Measurements from ENCODE around the gene ARHGAP6.
"Not testable (repeated sequence)": the region's sequence is repeated elsewhere in the genome, so short reads cannot be mapped to it uniquely, and the experiment has no call there.

Gene ARHGAP6

GRCh38 chrX:11504234-11504633, 161.5 kb downstream of the ARHGAP6 start:
- no peaks in the 10 kb centered on the region for H3K27me3 ChIP-seq (ENCODE audit: low read depth, low read length)
- H3K36me3 ChIP-seq (ENCODE audit: control insufficient read depth in 1 of 2, insufficient read depth in 2 of 2, low read length in 2 of 2) = no peaks in the 10 kb centered on the region
- no peak overlapping the region for H3K4me3 ChIP-seq (ENCODE audit: low read depth in 1 of 2, low read length in 2 of 2)
- H3K4me1 ChIP-seq (ENCODE audit: control insufficient read depth in 1 of 2, insufficient read depth in 2 of 2, low read length in 2 of 2) = peaks cover 0 to 5% of the 10 kb centered on the region in 2 donors
- H3K27ac ChIP-seq (ENCODE audit: low read length) = no peak overlapping the region
- H3K9me3 ChIP-seq (ENCODE audit: control insufficient read depth in 1 of 2, low read length in 2 of 2) = no peaks in the 10 kb centered on the region

GRCh38 chrX:11499076-11500044, 166.4 kb downstream of the ARHGAP6 start:
- H3K4me3 ChIP-seq (ENCODE audit: low read depth in 1 of 2, low read length in 2 of 2) = no peak overlapping the region
- no peaks in the 10 kb centered on the region for H3K9me3 ChIP-seq (ENCODE audit: control insufficient read depth in 1 of 2, low read length in 2 of 2)
- H3K4me1 ChIP-seq (ENCODE audit: control insufficient read depth in 1 of 2, insufficient read depth in 2 of 2, low read length in 2 of 2) = peaks cover 0 to 5% of the 10 kb centered on the region in 2 donors
- no peak overlapping the region for H3K27ac ChIP-seq (ENCODE audit: low read length)
- no peaks in the 10 kb centered on the region for H3K36me3 ChIP-seq (ENCODE audit: control insufficient read depth in 1 of 2, insufficient read depth in 2 of 2, low read length in 2 of 2)
- H3K27me3 ChIP-seq (ENCODE audit: low read depth, low read length) = no peaks in the 10 kb centered on the region

- H3K4me3 ChIP-seq (ENCODE audit: low read depth in 1 of 2, low read length in 2 of 2); H3K27ac ChIP-seq (ENCODE audit: low read length); H3K36me3 ChIP-seq (ENCODE audit: control insufficient read depth in 1 of 2, insufficient read depth in 2 of 2, low read length in 2 of 2); H3K27me3 ChIP-seq (ENCODE audit: low read depth, low read length); H3K4me1 ChIP-seq (ENCODE audit: control insufficient read depth in 1 of 2, insufficient read depth in 2 of 2, low read length in 2 of 2); H3K9me3 ChIP-seq (ENCODE audit: control insufficient read depth in 1 of 2, low read length in 2 of 2): not testable (repeated sequence)
Observed at GRCh38 chrX:11491375-11491774, 174.3 kb downstream of the ARHGAP6 start.

GRCh38 chrX:11484290-11484689, 181.4 kb downstream of the ARHGAP6 start:
- Histone ChIP-seq H3K27me3 (ENCODE audit: low read depth, low read length) (no peaks in the 10 kb centered on the region), H3K36me3 (ENCODE audit: control insufficient read depth in 1 of 2, insufficient read depth in 2 of 2, low read length in 2 of 2) (no peaks in the 10 kb centered on the region)

GRCh38 chrX:11481035-11481434, 184.7 kb downstream of the ARHGAP6 start:
- no peaks in the 10 kb centered on the region for H3K9me3 ChIP-seq (ENCODE audit: control insufficient read depth in 1 of 2, low read length in 2 of 2)
- no peak overlapping the region for H3K27ac ChIP-seq (ENCODE audit: low read length)
- no peaks in the 10 kb centered on the region for H3K36me3 ChIP-seq (ENCODE audit: control insufficient read depth in 1 of 2, insufficient read depth in 2 of 2, low read length in 2 of 2)
- peaks cover 0 to 10% of the 10 kb centered on the region in 2 donors for H3K4me1 ChIP-seq (ENCODE audit: control insufficient read depth in 1 of 2, insufficient read depth in 2 of 2, low read length in 2 of 2)
- H3K27me3 ChIP-seq (ENCODE audit: low read depth, low read length) = no peaks in the 10 kb centered on the region
- H3K4me3 ChIP-seq (ENCODE audit: low read depth in 1 of 2, low read length in 2 of 2) = no peak overlapping the region

More at GRCh38 chrX:11484290-11484689, 181.4 kb downstream of the ARHGAP6 start:
- Histone ChIP-seq H3K27ac (ENCODE audit: low read length) (no peak overlapping the region), H3K4me1 (ENCODE audit: control insufficient read depth in 1 of 2, insufficient read depth in 2 of 2, low read length in 2 of 2) (peaks cover 0 to 10% of the 10 kb centered on the region in 2 donors), H3K4me3 (ENCODE audit: low read depth in 1 of 2, low read length in 2 of 2) (no peak overlapping the region), H3K9me3 (ENCODE audit: control insufficient read depth in 1 of 2, low read length in 2 of 2) (no peaks in the 10 kb centered on the region)

GRCh38 chrX:11480626-11481025, 185.1 kb downstream of the ARHGAP6 start:
- no peak overlapping the region for H3K27ac ChIP-seq (ENCODE audit: low read length)
- no peaks in the 10 kb centered on the region for H3K36me3 ChIP-seq (ENCODE audit: control insufficient read depth in 1 of 2, insufficient read depth in 2 of 2, low read length in 2 of 2)
- H3K27me3 ChIP-seq (ENCODE audit: low read depth, low read length) = no peaks in the 10 kb centered on the region
- H3K4me1 ChIP-seq (ENCODE audit: control insufficient read depth in 1 of 2, insufficient read depth in 2 of 2, low read length in 2 of 2) = peaks cover 0 to 10% of the 10 kb centered on the region in 2 donors
- H3K4me3 ChIP-seq (ENCODE audit: low read depth in 1 of 2, low read length in 2 of 2) = no peak overlapping the region
- no peaks in the 10 kb centered on the region for H3K9me3 ChIP-seq (ENCODE audit: control insufficient read depth in 1 of 2, low read length in 2 of 2)

GRCh38 chrX:11478911-11479310, 186.8 kb downstream of the ARHGAP6 start:
- no peak overlapping the region for H3K4me3 ChIP-seq (ENCODE audit: low read depth in 1 of 2, low read length in 2 of 2)
- no peaks in the 10 kb centered on the region for H3K36me3 ChIP-seq (ENCODE audit: control insufficient read depth in 1 of 2, insufficient read depth in 2 of 2, low read length in 2 of 2)
- H3K9me3 ChIP-seq (ENCODE audit: control insufficient read depth in 1 of 2, low read length in 2 of 2) = no peaks in the 10 kb centered on the region
- H3K4me1 ChIP-seq (ENCODE audit: control insufficient read depth in 1 of 2, insufficient read depth in 2 of 2, low read length in 2 of 2) = peaks cover 0 to 10% of the 10 kb centered on the region in 2 donors
- H3K27me3 ChIP-seq (ENCODE audit: low read depth, low read length) = no peaks in the 10 kb centered on the region
- no peak overlapping the region for H3K27ac ChIP-seq (ENCODE audit: low read length)

- Histone ChIP-seq H3K27me3 (ENCODE audit: low read depth, low read length) (no peaks in the 10 kb centered on the region), H3K9me3 (ENCODE audit: control insufficient read depth in 1 of 2, low read length in 2 of 2) (no peaks in the 10 kb centered on the region), H3K4me1 (ENCODE audit: control insufficient read depth in 1 of 2, insufficient read depth in 2 of 2, low read length in 2 of 2) (peaks cover 0 to 10% of the 10 kb centered on the region in 2 donors), H3K27ac (ENCODE audit: low read length) (no peak overlapping the region), H3K4me3 (ENCODE audit: low read depth in 1 of 2, low read length in 2 of 2) (no peak overlapping the region), H3K36me3 (ENCODE audit: control insufficient read depth in 1 of 2, insufficient read depth in 2 of 2, low read length in 2 of 2) (no peaks in the 10 kb centered on the region)
Observed at GRCh38 chrX:11478026-11478425, 187.7 kb downstream of the ARHGAP6 start.

GRCh38 chrX:11474576-11474975, 191.1 kb downstream of the ARHGAP6 start:
- Histone ChIP-seq H3K27me3 (ENCODE audit: low read depth, low read length) (no peaks in the 10 kb centered on the region), H3K4me1 (ENCODE audit: control insufficient read depth in 1 of 2, insufficient read depth in 2 of 2, low read length in 2 of 2) (peaks cover 0 to 4% of the 10 kb centered on the region in 2 donors), H3K4me3 (ENCODE audit: low read depth in 1 of 2, low read length in 2 of 2) (no peak overlapping the region), H3K9me3 (ENCODE audit: control insufficient read depth in 1 of 2, low read length in 2 of 2) (no peaks in the 10 kb centered on the region), H3K36me3 (ENCODE audit: control insufficient read depth in 1 of 2, insufficient read depth in 2 of 2, low read length in 2 of 2) (no peaks in the 10 kb centered on the region), H3K27ac (ENCODE audit: low read length) (no peak overlapping the region)

GRCh38 chrX:11474021-11474420, 191.7 kb downstream of the ARHGAP6 start:
- Histone ChIP-seq H3K27me3 (ENCODE audit: low read depth, low read length) (no peaks in the 10 kb centered on the region), H3K4me1 (ENCODE audit: control insufficient read depth in 1 of 2, insufficient read depth in 2 of 2, low read length in 2 of 2) (peaks cover 0 to 4% of the 10 kb centered on the region in 2 donors), H3K4me3 (ENCODE audit: low read depth in 1 of 2, low read length in 2 of 2) (no peak overlapping the region), H3K36me3 (ENCODE audit: control insufficient read depth in 1 of 2, insufficient read depth in 2 of 2, low read length in 2 of 2) (no peaks in the 10 kb centered on the region), H3K9me3 (ENCODE audit: control insufficient read depth in 1 of 2, low read length in 2 of 2) (no peaks in the 10 kb centered on the region), H3K27ac (ENCODE audit: low read length) (no peak overlapping the region)

GRCh38 chrX:11472879-11473278, 192.8 kb downstream of the ARHGAP6 start:
- Histone ChIP-seq H3K27me3 (ENCODE audit: low read depth, low read length) (no peaks in the 10 kb centered on the region), H3K36me3 (ENCODE audit: control insufficient read depth in 1 of 2, insufficient read depth in 2 of 2, low read length in 2 of 2) (no peaks in the 10 kb centered on the region), H3K4me1 (ENCODE audit: control insufficient read depth in 1 of 2, insufficient read depth in 2 of 2, low read length in 2 of 2) (peaks cover 0 to 4% of the 10 kb centered on the region in 2 donors), H3K27ac (ENCODE audit: low read length) (no peak overlapping the region), H3K4me3 (ENCODE audit: low read depth in 1 of 2, low read length in 2 of 2) (no peak overlapping the region), H3K9me3 (ENCODE audit: control insufficient read depth in 1 of 2, low read length in 2 of 2) (no peaks in the 10 kb centered on the region)
